HepG2 (cell line): ENCODE measurements around the gene KRTAP5-9. TPM values are rescaled to one million over a fixed set of nuclear protein-coding genes. Genes with fewer than 3 reads are reported as not detected.
"Not testable (repeated sequence)": the region's sequence is repeated elsewhere in the genome, so short reads cannot be mapped to it uniquely, and the experiment has no call there.

ENCODE experiments used
- CREM ChIP-seq, 2 experiments: sonication (generic) in 1 of 2; formaldehyde crosslinking in 1 of 2; IDR thresholded peaks; 2 replicates each; pipeline versions ENCODE4 v1.4.0 to v1.6.1; 2016 to 2020; ENCODE audit warnings: antibody characterized with exemption in 1 of 2, mild to moderate bottlenecking in 1 of 2, missing genetic modification reagents in 1 of 2
- ELF3 ChIP-seq: IDR thresholded peaks from 2 replicates; pipeline ENCODE4 v1.6.1; 2016; ENCODE audit warnings: missing genetic modification reagents, missing compliant biosample characterization
- ETV5 ChIP-seq: IDR thresholded peaks from 2 replicates; pipeline ENCODE4 v1.6.1; 2018; ENCODE audit warnings: missing biosample characterization, missing genetic modification reagents, inconsistent platforms, borderline replicate concordance
- HNF1A ChIP-seq, 2 experiments: sonication (generic) in 1 of 2; formaldehyde crosslinking in 1 of 2; IDR thresholded peaks; 2 replicates each; pipeline versions ENCODE4 v1.4.0 to v1.6.1; 2016 to 2020; ENCODE audit warnings: borderline replicate concordance in 1 of 2, low read depth in 1 of 2, mild to moderate bottlenecking in 1 of 2, missing genetic modification reagents in 1 of 2
- HNF1B ChIP-seq: sonication (generic); formaldehyde crosslinking; IDR thresholded peaks from 2 replicates; pipeline ENCODE4 v1.5.1; 2020; ENCODE audit warnings: mild to moderate bottlenecking, moderate library complexity, missing genetic modification reagents
- PHF8 ChIP-seq: sonication (generic); formaldehyde crosslinking; IDR thresholded peaks from 2 replicates; pipeline ENCODE4 v1.5.0; 2020; ENCODE audit warnings: missing genetic modification reagents
- PPARG ChIP-seq: conservative IDR thresholded peaks from 2 replicates; pipeline ENCODE4 v1.6.1; 2016; ENCODE audit warnings: missing biosample characterization, missing genetic modification reagents
- SKIL ChIP-seq: sonication (generic); formaldehyde crosslinking; IDR thresholded peaks from 2 replicates; pipeline ENCODE4 v1.8.0; 2022; ENCODE audit warnings: missing genetic modification reagents, mild to moderate bottlenecking, moderate library complexity, borderline replicate concordance
- SOX13 ChIP-seq, 3 experiments: fragments of 450-650 bp in 1 of 3; sonication (generic) in 1 of 3; formaldehyde crosslinking in 1 of 3; IDR thresholded peaks in 2 of 3; conservative IDR thresholded peaks in 1 of 3; 2 replicates each; pipeline versions ENCODE4 v1.5.0 to v1.6.1; 2016 to 2020; ENCODE audit warnings: antibody characterized with exemption in 1 of 3, mild to moderate bottlenecking in 1 of 3, missing compliant biosample characterization in 1 of 3, missing genetic modification reagents in 1 of 3, moderate library complexity in 1 of 3
- TFDP2 ChIP-seq: sonication (generic); formaldehyde crosslinking; IDR thresholded peaks from 2 replicates; pipeline ENCODE4 v1.4.0; 2020; ENCODE audit warnings: missing genetic modification reagents
- ZFP37 ChIP-seq: sonication (generic); formaldehyde crosslinking; IDR thresholded peaks from 2 replicates; pipeline ENCODE4 v1.4.0; 2020; ENCODE audit warnings: missing genetic modification reagents, borderline replicate concordance
- ZNF350 ChIP-seq: sonication (generic); formaldehyde crosslinking; IDR thresholded peaks from 2 replicates; pipeline ENCODE4 v1.4.0; 2020; ENCODE audit warnings: mild to moderate bottlenecking, low read depth, missing genetic modification reagents, borderline replicate concordance
- polyA plus RNA-seq, 8 experiments: library from polyadenylated mRNA; depleted of rRNA in 3 of 8; stranded (reverse) in 7 of 8; unstranded in 1 of 8; fragments of >200 nt; fragmentation: Illumina TruSeq in 4 of 8; extraction: Trizol in 4 of 8; gene quantifications; 2 replicates each; pipeline versions ENCODE4 v1.2.1 to v1.2.3, GENCODE V29; 2011 to 2016; ENCODE audit warnings: low read depth in 4 of 8, missing spikeins in 1 of 8, mixed read lengths in 1 of 8; ENCODE audit not compliant: insufficient read depth in 1 of 8
- total RNA-seq, 5 experiments: library from RNA; depleted of rRNA; stranded (reverse); fragments of >200 nt; fragmentation: Illumina TruSeq; extraction: Trizol; gene quantifications; 2 replicates each; pipeline ENCODE4 v1.2.3, GENCODE V29; 2016; ENCODE audit warnings: low read depth in 1 of 5
- TF ChIP-seq, protein P1 (sequence below): sonication (generic); IDR thresholded peaks from 2 replicates; pipeline ENCODE4 v1.6.1; 2016; ENCODE audit warnings: low read depth, borderline replicate concordance

The KRTAP5-9 gene
- total and polyA plus RNA-seq, 2 of the 13 experiments (the other 11 are each of a cell fraction or from before 2014, with no cell fraction given) = 0.09 TPM; not detected in 1

GRCh38 chr11:71534711-71535608, 13.3 kb upstream of the KRTAP5-9 start (continued):
- not testable (repeated sequence) for TF ChIP-seq SOX13 (IDR thresholded peaks at IDR 0.05); CREM (CRISPR knock-in tag; IDR thresholded peaks at IDR 0.05)
- TF ChIP-seq SOX13 (CRISPR knock-in tag; conservative IDR thresholded peaks at IDR 0.05 in 1 of 2, IDR thresholded peaks at IDR 0.05 in 1 of 2) (peak in 1 of 2 experiments; percentile 63; a peak in 2 of 4 replicates), CREM (IDR thresholded peaks at IDR 0.05) (peak; percentile 27), PHF8 (CRISPR knock-in tag) (peak; percentile 36; the same call in 1 of the 2 replicates), HNF1B (CRISPR knock-in tag) (peak; percentile 81; the same call in 1 of the 2 replicates), SKIL (CRISPR knock-in tag) (peak; percentile 75), ZNF350 (0 out of 2 replicates have a peak, but pooled peaks have one; percentile 32), HNF1A (IDR thresholded peaks at IDR 0.05; ENCODE audit: low read depth) (peak; percentile 86), HNF1A (CRISPR knock-in tag; IDR thresholded peaks at IDR 0.05; ENCODE audit: borderline replicate concordance) (peak; percentile 83; the same call in 1 of the 2 replicates), TFDP2 (0 out of 2 replicates have a peak, but pooled peaks have one; percentile 3), PPARG (CRISPR knock-in tag) (peak; percentile 94), ETV5 (CRISPR knock-in tag) (peak; percentile 59; the same call in 1 of the 2 replicates), ELF3 (CRISPR knock-in tag) (peak; percentile 55), ZFP37 (CRISPR knock-in tag) (0 out of 2 replicates have a peak, but pooled peaks have one; percentile 30)
- TF ChIP-seq, protein P1, sequence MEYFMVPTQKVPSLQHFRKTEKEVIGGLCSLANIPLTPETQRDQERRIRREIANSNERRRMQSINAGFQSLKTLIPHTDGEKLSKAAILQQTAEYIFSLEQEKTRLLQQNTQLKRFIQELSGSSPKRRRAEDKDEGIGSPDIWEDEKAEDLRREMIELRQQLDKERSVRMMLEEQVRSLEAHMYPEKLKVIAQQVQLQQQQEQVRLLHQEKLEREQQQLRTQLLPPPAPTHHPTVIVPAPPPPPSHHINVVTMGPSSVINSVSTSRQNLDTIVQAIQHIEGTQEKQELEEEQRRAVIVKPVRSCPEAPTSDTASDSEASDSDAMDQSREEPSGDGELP = peak; percentile 43; the same call in 1 of the 2 replicates
